ENCODE measurements around the gene DGKI. TPM values are rescaled to one million over a fixed set of nuclear protein-coding genes. Genes with fewer than 3 reads are reported as not detected.

Gene DGKI
- polyA plus RNA-seq, 2 of the 4 experiments (the other 2 are of a cell fraction), result 0.05 to 0.08 TPM

DNA sequence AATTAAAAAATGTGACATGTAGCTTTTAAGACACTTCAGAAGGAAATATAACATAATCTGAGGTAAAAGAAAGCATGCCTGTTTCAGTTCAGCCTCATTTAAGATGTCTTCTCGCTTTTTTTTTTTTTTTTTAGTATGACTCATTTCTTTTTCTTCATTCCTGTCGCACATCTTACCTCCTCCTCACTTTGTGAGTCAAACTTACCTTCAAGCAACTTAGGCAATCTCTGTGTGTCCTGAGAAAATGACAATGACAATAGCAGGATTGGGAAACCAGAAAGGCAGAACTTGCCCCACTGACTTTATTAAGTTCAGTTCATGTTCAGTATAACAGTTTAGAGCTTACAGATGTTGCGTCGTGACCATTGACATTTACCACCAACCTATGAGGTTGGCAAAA, 511.0 kb downstream of the DGKI start:
- Histone ChIP-seq H3K9me3 (no peaks in the 10 kb centered on the region), H3K4me3 (no peak overlapping the region), H3K4me2 (no peak overlapping the region), H3K27ac (no peak overlapping the region), H3K4me1 (no peaks in the 10 kb centered on the region)
- no peak for FAIRE-seq
- no peak for DNase-seq (ENCODE audit: low read depth in 1 of 2, low spot score in 1 of 2)
- ChIA-PET POLR2A (no interaction called here), CTCF (no interaction called here)
- ATAC-seq, result no peak
- 29% methylated on average over 4 of the region's 4 CpGs for WGBS (ENCODE audit: missing lambda C conversion rate)
- TF ChIP-seq NPAS2 (CRISPR knock-in tag; IDR thresholded peaks at IDR 0.05; ENCODE audit: borderline replicate concordance) (no peak), POLR2A (IDR thresholded peaks at IDR 0.05; ENCODE audit: low read length) (no peak), MAX (IDR thresholded peaks at IDR 0.05) (no peak), NFE2L2 (conservative IDR thresholded peaks at IDR 0.05; ENCODE audit: low read length) (no peak), HOXB13 (CRISPR knock-in tag; IDR thresholded peaks at IDR 0.05; ENCODE audit: low read depth) (no peak), ZC3H11A (IDR thresholded peaks at IDR 0.05) (no peak), RFX5 (IDR thresholded peaks at IDR 0.05) (no peak), ESRRA (IDR thresholded peaks at IDR 0.05; ENCODE audit: borderline replicate concordance, low read length) (no peak), HEYL (CRISPR knock-in tag; IDR thresholded peaks at IDR 0.05) (no peak), GATA3 (IDR thresholded peaks at IDR 0.05; ENCODE audit: borderline replicate concordance) (no peak)

DNA sequence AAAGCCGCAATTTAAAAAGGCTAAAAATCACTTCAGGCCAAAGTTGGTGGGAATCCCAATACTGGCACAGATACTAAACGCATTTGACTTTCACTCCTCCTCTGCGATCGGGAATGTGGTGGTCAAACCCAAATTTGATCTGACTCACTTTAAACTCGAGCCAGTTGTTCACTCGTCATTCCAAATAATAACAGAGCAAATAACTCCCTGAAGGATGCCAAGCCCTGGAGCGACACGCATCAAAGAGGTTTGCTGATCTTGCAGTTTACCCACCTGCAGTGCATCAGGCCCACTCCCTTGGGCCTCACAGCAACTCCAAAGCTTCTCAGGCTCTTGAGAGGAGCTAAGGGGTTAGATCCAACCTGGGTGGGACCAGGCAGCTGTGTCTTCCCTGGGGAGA, 515.4 kb downstream of the DGKI start:
- CTCF ChIA-PET, result no interaction called here
- Histone ChIP-seq H3K4me2 (no peak overlapping the region), H3K27ac (no peak overlapping the region), H3K9me3 (no peaks in the 10 kb centered on the region), H3K4me3 (no peak overlapping the region), H3K4me1 (no peaks in the 10 kb centered on the region)
- TF ChIP-seq RAD21 (conservative IDR thresholded peaks at IDR 0.05 in 1 of 2, IDR thresholded peaks at IDR 0.05 in 1 of 2), result no peak
- peak; percentile 57 for TF ChIP-seq MAFK (IDR thresholded peaks at IDR 0.05; ENCODE audit: partially characterized antibody)
- ATAC-seq, result no peak
- POLR2A ChIA-PET, result no interaction called here
- no peak for DNase-seq (ENCODE audit: low read depth in 1 of 2, low spot score in 1 of 2)
- WGBS (ENCODE audit: missing lambda C conversion rate), result 36% methylated on average over 8 of the region's 8 CpGs
- FAIRE-seq, result no peak

Small RNA genes lying within 50 kb of the gene (small RNA-seq; reads per million reads assigned to genes)
- 0 to 20.0 (median 2.4) reads per million in 6 experiments for gene AC090498.1

Other genes starting within 250 kb of the DGKI start
- 32.2 and 33.8 TPM in 2 replicates for gene CREB3L2, start 155.1 kb upstream of the DGKI start, polyA plus RNA-seq (2011; rRNA removed)
- gene CREB3L2, start 155.1 kb upstream of the DGKI start, polyA plus RNA-seq (2017; fragmentation: RNase III; extraction: RNeasy Plus Mini Kit Qiagen cat#74134 plus additional on column Dnase treatment), result 14.7 to 16.7 TPM (median 16.3 TPM) in 3 replicates
- gene AKR1D1, start 229.5 kb upstream of the DGKI start, polyA plus RNA-seq (2011; rRNA removed), result not detected in 2 replicates
- gene AKR1D1, start 229.5 kb upstream of the DGKI start, polyA plus RNA-seq (2017; fragmentation: RNase III; extraction: RNeasy Plus Mini Kit Qiagen cat#74134 plus additional on column Dnase treatment), result 0.06 TPM in 1 of 3 replicates, not detected in the others